NCI-H345 treated with DMSO at 0.1 percent for 48 hours (cell line): ENCODE results near the gene MYO7B.

Source experiments
- DNase-seq: peaks from one replicate; lab custom pipeline; 2025; ENCODE audit not compliant: unreplicated experiment; lab: John Stamatoyannopoulos, UW

The MYO7B gene

GRCh38 chr2:127586746-127587295, 51.3 kb downstream of the MYO7B start:
- no peak for DNase-seq

- DNase-seq, result no peak
Measured at GRCh38 chr2:127588241-127588640, 52.8 kb downstream of the MYO7B start.

- DNase-seq, result no peak
Measured at GRCh38 chr2:127589358-127589757, 53.9 kb downstream of the MYO7B start.

- no peak for DNase-seq
Measured at GRCh38 chr2:127589841-127590240, 54.4 kb downstream of the MYO7B start.

GRCh38 chr2:127590386-127591190, 55.1 kb downstream of the MYO7B start:
- DNase-seq, result no peak

GRCh38 chr2:127591221-127591923, 55.9 kb downstream of the MYO7B start:
- peak; percentile 38 for DNase-seq

- DNase-seq, result no peak
Measured at GRCh38 chr2:127592761-127593227, 57.3 kb downstream of the MYO7B start.

- no peak for DNase-seq
Measured at GRCh38 chr2:127593228-127594115, 58.0 kb downstream of the MYO7B start.

GRCh38 chr2:127594116-127594591, 58.7 kb downstream of the MYO7B start:
- no peak for DNase-seq

GRCh38 chr2:127596311-127597045, 61.0 kb downstream of the MYO7B start:
- no peak for DNase-seq

GRCh38 chr2:127597046-127597983, 61.8 kb downstream of the MYO7B start:
- no peak for DNase-seq

- no peak for DNase-seq
Measured at GRCh38 chr2:127597984-127598380, 62.5 kb downstream of the MYO7B start.

- DNase-seq, result no peak
Measured at GRCh38 chr2:127598711-127599110, 63.2 kb downstream of the MYO7B start.

GRCh38 chr2:127599211-127599610, 63.7 kb downstream of the MYO7B start:
- DNase-seq, result no peak

GRCh38 chr2:127604986-127605385, 69.5 kb downstream of the MYO7B start:
- DNase-seq, result no peak

GRCh38 chr2:127605691-127606263, 70.3 kb downstream of the MYO7B start:
- DNase-seq, result no peak

GRCh38 chr2:127606625-127607398, 71.3 kb downstream of the MYO7B start:
- no peak for DNase-seq

- DNase-seq, result no peak
Measured at GRCh38 chr2:127607399-127607908, 72.0 kb downstream of the MYO7B start.
